ENCODE results near the gene EML4.

EML4 gene

DNA sequence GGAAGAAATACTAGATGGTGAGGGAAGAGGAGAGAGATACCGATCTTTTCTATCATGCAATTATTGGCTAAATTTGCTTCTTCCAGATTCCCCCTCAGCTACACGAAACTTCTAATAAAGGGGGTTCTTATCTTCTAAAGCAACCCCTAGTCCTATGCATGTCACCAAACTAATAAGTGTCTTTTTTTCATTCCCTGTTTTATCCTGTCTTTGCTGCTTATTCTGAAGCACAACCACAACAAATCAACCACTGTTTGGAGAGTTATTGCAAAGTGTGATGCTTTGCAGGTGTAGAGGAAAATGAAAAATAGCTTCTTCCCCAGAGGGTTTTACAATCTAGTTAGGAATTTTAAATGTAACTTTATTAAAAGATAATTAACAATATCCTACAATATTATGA is 60.8 kb downstream of the EML4 start:
- DNase-seq, result no peak

DNA sequence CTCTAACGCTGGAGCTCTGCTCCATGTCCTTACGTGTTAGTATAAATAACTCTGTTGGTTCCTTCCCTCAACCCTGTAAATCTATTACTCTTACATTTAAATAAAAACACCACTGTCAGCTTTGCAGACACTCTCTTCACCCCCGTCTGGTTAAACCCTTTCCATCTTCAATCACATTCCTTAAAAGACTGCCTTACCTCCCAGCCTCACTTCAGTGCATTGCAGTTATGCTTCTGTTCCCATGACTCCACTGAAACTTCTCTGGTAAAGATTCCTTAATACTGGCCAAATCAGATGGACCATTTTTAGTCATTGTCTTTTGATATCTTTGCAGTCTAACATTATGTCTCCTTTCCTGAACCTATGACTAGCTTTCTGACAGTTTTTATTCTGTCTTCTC is 61.7 kb downstream of the EML4 start:
- DNase-seq, result no peak

GRCh38 chr2:42232024-42232423 is 62.9 kb downstream of the EML4 start:
- no peak for DNase-seq

DNA sequence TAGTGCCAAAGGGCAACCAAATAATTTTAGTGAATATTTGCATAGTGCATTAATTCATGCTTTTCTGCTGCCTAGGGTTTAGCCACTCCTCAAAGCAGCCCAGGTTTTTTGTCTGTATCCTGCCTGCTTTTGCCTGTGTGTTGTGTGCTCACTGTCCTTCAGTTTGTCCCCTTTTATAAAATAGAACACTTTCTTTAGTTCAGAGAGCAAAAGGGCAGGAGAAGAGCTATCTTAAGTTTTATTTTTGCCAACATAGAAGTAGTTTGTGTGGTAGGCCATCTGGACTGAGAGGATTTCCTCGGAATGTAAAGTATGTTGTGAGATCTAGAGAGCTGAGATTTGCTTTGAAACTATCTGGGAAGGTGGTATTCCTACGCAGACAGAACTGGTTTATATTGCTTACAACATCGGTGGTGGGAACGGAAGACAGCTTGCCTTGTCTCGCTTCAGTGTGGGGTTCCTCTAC is 64.9 kb downstream of the EML4 start:
- no peak for DNase-seq

GRCh38 chr2:42236911-42237310 is 67.8 kb downstream of the EML4 start:
- no peak for DNase-seq

DNA sequence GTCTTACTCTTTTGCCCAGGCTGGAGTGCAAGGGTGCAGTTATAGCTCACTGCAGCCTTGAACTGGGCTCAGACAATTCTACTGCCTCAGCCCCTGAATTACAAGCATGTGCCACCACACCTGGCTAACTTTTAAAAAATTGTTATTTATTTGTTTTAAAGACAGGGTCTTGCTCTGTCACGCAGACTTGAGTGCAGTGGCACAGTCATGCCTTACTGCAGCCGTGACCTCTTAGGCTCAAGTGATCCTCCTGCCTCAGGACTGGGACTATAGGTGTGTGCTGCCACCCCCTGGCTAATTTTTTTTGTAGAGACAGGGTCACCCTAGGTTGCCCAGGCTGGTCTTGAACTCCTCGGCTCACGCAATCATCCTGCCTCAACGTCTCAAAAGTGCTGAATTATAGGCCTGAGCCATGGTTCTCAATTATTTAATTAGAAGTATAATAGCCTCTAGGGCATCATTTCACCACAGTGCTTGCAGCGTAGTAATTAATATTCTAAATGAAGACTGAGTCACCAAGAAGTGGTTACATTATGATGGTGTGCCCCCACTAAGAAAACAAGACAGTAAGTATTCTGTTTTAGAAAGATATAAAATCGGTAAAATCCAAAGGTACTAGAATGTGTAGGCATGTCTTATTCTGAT is 69.6 kb downstream of the EML4 start:
- DNase-seq, result peak; percentile 19

GRCh38 chr2:42239289-42239661 is 70.1 kb downstream of the EML4 start:
- no peak for DNase-seq

- DNase-seq, result no peak
These were observed 70.7 kb downstream of the EML4 start for GRCh38 chr2:42239811-42240210.

DNA sequence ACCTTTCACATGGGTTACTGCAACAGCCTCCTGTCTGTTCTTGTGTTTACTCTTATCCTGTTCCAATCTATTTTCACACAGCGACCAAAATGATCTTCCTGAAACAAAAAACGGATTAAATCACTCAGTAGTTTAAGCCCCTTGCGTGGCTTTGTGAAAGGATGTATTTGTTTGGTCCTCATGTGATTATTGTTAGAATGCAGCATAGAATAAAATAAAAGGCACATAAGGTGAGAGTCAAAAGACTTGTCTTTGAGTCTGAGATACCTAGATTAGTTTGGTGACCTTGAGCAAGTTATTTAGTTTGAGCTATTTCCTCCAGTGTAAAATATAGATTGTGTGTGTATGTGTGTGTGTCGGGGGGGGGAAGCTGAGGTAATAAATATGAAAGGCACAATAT is 72.4 kb downstream of the EML4 start:
- no peak for DNase-seq

- no peak for DNase-seq
These were observed 74.1 kb downstream of the EML4 start for GRCh38 chr2:42243297-42243696.

GRCh38 chr2:42244520-42244919 is 75.4 kb downstream of the EML4 start:
- DNase-seq, result no peak

GRCh38 chr2:42245396-42245795 is 76.2 kb downstream of the EML4 start:
- DNase-seq, result no peak

DNA sequence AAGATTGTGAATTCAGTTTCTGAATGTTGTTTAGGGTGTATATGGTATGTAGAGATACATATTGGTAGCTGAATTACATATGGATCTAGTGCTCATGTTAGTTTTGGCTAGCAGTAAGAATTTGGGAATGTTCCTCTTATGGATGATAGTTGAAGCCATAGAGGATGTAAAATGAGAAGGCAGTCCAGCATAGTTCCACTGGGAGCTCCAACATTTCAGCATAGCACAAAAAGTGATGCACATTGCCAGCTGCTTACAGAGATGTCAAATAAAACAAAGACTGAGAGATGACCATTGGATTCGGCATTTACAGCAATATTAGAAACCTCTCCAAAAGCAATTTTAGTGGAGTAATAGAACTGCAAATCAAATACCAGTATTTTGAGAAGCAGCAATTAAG is 77.4 kb downstream of the EML4 start:
- DNase-seq, result no peak

DNA sequence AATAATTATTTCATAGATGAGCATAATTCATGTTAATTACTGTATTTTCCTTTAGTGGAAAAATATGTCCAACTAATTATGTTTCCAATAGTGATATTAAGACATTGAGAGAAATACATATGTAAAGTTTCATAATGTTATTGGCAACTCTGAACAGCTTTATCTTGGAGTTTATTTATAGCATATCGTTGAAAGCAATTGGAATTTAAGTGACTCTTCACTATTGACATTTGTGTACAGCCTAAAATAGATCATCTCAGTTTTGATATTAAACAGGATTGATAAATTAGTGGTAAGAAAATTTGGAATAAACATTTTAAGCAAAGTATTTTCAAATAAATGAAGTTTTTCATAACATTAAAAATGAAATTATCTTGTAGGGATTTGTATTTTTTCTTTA is 79.7 kb downstream of the EML4 start:
- no peak for DNase-seq

DNA sequence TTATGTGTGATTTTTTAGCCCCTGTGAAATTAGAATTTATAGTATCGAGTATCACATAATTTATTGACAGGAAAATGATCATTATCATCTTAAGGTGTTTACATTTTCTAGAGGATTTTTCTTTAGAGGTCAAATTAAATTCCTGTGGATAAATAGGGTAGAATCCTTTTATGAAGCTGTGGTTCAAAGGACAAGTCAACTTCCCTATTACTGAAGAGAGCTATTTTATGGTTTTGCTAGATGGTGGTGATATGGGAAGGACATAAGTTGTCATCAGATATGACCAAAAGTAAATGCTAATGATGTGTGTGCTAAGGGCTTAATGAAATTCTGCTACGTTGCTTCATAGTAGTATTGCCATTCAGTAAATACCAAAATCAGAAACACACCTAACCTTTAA is 80.1 kb downstream of the EML4 start:
- no peak for DNase-seq

DNA sequence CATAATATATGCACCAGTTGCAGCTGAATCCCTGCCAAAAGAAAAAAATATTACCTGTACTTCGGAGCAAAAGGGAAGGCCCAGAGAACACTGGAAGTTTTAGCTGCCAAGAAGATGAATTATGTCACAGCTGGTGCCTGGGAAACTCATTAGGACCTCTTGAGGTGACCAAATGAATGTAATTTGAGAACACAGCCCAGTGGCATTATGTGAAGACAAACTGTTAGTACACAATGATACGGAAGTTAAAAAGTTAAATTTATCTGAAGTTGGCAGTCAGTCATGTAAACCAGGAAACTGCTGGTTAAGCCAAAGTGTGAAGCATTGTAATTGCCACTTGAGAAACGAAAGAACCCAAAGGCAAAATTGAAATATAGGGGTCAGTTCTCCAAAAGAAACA is 80.7 kb downstream of the EML4 start:
- peak; percentile 92 for DNase-seq

- DNase-seq, result no peak
These were observed 81.8 kb downstream of the EML4 start for GRCh38 chr2:42250925-42251324.

- no peak for DNase-seq
These were observed 83.3 kb downstream of the EML4 start for GRCh38 chr2:42252464-42252863.

DNA sequence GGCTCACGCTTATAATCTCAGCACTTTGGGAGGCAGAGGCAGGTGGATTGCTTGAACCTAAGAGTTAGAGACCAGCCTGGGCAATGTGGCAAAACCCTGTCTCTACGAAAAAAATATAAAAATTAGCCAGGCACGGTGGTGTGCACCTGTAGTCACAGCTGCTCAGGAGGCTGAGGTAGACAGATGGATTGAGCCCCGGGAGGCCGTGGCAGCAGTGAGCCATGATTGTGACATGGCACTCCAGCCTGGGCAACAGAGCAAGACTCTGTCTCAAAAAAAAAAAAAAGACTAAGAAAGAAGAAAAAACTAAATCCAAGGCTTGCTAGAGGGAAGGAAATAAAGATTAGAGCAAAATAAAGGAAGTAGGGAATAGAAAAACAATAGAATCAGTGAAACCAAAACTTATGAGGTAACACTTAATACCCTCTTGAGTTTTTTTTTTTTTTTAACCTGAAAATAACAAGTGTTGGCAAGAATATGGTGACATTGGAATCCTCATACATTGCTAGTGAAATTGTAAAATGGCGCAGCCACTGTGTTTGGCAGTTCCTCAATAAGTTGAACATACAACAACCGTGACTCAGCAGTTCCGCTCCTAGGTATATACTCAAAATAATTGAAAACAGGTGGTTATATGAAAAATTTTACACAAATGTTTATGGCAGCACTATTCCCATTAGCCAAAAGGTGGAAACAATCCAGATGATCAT is 85.2 kb downstream of the EML4 start:
- no peak for DNase-seq

DNA sequence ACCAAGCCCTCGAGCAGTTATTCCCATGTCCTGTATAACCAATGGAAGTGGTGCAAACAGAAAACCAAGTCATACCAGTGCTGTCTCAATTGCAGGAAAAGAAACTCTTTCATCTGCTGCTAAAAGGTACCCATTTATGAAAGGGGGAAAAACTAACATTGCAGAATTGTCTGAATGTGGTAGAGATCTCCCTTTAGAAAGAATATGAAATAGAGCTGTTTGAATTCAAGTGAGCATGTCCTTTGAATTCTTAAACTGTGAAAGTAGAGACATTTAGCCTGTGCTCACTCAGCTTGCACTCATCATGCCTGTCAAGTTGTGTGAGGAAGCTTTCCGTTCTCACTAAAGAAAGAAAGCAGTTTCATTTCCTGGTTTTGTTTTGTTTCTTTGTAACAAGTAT is 87.4 kb downstream of the EML4 start:
- DNase-seq, result no peak

GRCh38 chr2:42261518-42262195 is 92.5 kb downstream of the EML4 start:
- DNase-seq, result no peak

GRCh38 chr2:42266236-42266635 is 97.1 kb downstream of the EML4 start:
- DNase-seq, result no peak

DNA sequence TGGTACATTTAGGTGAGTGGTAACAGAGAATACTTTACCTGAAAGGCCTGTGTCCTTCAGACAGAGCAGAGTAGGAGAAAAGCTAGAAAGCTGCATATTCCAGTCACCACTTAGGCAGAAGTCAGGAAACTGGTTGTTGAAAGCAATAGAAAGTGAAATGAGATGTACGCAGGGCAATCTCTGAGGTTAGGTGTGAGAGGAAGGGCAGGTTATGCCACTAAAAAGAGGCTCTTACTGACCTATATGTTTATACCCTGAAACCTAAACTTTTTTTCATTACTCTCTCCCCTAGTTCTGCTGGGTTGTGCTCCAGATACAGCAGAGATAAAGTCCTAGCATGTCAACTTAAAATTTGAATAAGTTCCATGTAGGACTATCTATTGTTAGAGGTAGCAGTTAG is 98.4 kb downstream of the EML4 start:
- no peak for DNase-seq

GRCh38 chr2:42268528-42269151 is 99.5 kb downstream of the EML4 start:
- no peak for DNase-seq

Data from COR-L47 (cell line).